B cell (primary cell): Measurements from ENCODE around the gene SDK2.

Experiments
- EZH2 ChIP-seq: IDR thresholded peaks from 2 replicates; pipeline ENCODE4 v1.6.1; 2012; ENCODE audit warnings: borderline replicate concordance, low read depth, mild to moderate bottlenecking, moderate library complexity, low read length; ENCODE audit not compliant: insufficient read depth, poor library complexity, severe bottlenecking
- TF ChIP-seq, protein P1 (sequence below): fragments of 200-600 bp; IDR thresholded peaks from one replicate; pipeline ENCODE4 v1.8.0; 2022; ENCODE audit warnings: antibody characterized with exemption, mild to moderate bottlenecking

DNA sequence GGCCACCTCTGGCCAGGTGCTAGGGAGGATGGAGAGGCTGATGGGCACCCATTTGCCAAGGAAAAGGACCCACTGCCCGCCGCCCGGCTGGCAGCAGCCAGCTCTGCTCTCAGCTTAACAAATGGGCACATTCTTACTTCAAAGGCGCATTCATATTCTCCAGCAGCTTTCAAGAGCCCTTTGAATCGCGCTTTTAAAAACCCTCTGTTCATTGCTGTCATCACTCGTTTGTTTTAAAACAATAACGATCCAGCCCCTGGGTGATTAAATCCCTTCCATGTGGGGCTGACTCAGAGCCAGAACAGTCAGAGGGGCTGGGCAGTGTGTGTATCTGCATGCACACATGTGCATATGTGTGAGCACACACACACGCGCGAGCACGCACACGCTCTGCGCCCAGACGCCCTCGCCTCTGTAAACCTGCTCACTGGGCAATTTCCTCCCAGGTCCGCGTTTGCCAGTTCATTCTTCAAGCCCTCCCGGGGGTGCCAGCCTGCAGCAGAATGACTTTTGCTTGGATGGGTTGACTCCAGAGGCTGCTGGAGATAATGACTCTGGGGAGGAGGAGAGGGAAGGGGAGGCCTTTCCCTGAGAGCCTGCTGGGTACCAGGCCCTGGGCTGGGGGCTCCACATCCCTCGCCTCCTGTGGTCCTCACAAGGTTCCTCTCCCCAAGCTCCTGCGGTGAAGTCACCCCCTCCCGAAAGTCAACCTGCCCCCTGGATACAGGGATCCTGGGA, 133.1 kb downstream of the SDK2 start:
- TF ChIP-seq, protein P1, sequence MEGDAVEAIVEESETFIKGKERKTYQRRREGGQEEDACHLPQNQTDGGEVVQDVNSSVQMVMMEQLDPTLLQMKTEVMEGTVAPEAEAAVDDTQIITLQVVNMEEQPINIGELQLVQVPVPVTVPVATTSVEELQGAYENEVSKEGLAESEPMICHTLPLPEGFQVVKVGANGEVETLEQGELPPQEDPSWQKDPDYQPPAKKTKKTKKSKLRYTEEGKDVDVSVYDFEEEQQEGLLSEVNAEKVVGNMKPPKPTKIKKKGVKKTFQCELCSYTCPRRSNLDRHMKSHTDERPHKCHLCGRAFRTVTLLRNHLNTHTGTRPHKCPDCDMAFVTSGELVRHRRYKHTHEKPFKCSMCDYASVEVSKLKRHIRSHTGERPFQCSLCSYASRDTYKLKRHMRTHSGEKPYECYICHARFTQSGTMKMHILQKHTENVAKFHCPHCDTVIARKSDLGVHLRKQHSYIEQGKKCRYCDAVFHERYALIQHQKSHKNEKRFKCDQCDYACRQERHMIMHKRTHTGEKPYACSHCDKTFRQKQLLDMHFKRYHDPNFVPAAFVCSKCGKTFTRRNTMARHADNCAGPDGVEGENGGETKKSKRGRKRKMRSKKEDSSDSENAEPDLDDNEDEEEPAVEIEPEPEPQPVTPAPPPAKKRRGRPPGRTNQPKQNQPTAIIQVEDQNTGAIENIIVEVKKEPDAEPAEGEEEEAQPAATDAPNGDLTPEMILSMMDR: no peak
- no peak for TF ChIP-seq EZH2
